Loucy (cell line): ENCODE results near the gene KLF2.

ENCODE experiments used
- H2AFZ ChIP-seq: fragments of 200-600 bp; sonication (generic); 2 replicates; pipeline ENCODE4 v1.6.0; 2016; ENCODE audit warnings: antibody characterized with exemption, mild to moderate bottlenecking, low read length, moderate library complexity
- H3F3A ChIP-seq: fragments of 200-600 bp; 2 replicates; pipeline ENCODE4 v1.6.0; 2016; ENCODE audit warnings: antibody characterized with exemption, low read depth, mild to moderate bottlenecking
- H3K27me3 ChIP-seq: fragments of 200-600 bp; sonication (generic); 2 replicates; pipeline ENCODE4 v1.6.1; 2014; ENCODE audit warnings: low read length, mild to moderate bottlenecking; ENCODE audit not compliant: insufficient read depth, poor library complexity, severe bottlenecking
- H3K36me3 ChIP-seq: fragments of 200-600 bp; sonication (generic); 2 replicates; pipeline ENCODE4 v1.6.1; 2016; ENCODE audit warnings: low read length; ENCODE audit not compliant: insufficient read depth
- H3K4me1 ChIP-seq: fragments of 200-600 bp; sonication (generic); 2 replicates; pipeline ENCODE4 v1.5.1; 2014; ENCODE audit warnings: low read length, mild to moderate bottlenecking; ENCODE audit not compliant: insufficient read depth, poor library complexity, severe bottlenecking
- H3K4me2 ChIP-seq: fragments of 200-600 bp; sonication (generic); 2 replicates; pipeline ENCODE4 v1.6.0; 2014; ENCODE audit warnings: antibody characterized with exemption, low read length, low read depth, mild to moderate bottlenecking; ENCODE audit not compliant: poor library complexity, severe bottlenecking
- H3K4me3 ChIP-seq: fragments of 200-600 bp; sonication (generic); 2 replicates; pipeline ENCODE4 v1.5.1; 2014; ENCODE audit warnings: low read length, mild to moderate bottlenecking, mixed read lengths; ENCODE audit not compliant: poor library complexity, severe bottlenecking
- H3K79me2 ChIP-seq: fragments of 200-600 bp; sonication (generic); 2 replicates; pipeline ENCODE4 v1.6.1; 2014; ENCODE audit warnings: low read length; ENCODE audit not compliant: insufficient read depth
- H3K9ac ChIP-seq: fragments of 200-600 bp; sonication (generic); 2 replicates; pipeline ENCODE4 v1.6.0; 2014; ENCODE audit warnings: mild to moderate bottlenecking, low read depth, low read length, moderate library complexity; ENCODE audit not compliant: poor library complexity, severe bottlenecking
- H3K9me2 ChIP-seq: fragments of 200-600 bp; sonication (generic); replicated peaks from 2 replicates; pipeline ENCODE4 v1.6.1; 2016; ENCODE audit warnings: low read depth, low read length, mixed read lengths
- H3K9me3 ChIP-seq: fragments of 200-600 bp; sonication (generic); 2 replicates; pipeline ENCODE4 v1.6.1; 2014; ENCODE audit warnings: mild to moderate bottlenecking, antibody characterized with exemption, low read length, low read depth; ENCODE audit not compliant: insufficient read depth
- H4K20me1 ChIP-seq: fragments of 200-600 bp; sonication (generic); 2 replicates; pipeline ENCODE4 v1.6.0; 2014; ENCODE audit warnings: antibody characterized with exemption, low read length, mild to moderate bottlenecking; ENCODE audit not compliant: insufficient read depth, poor library complexity, severe bottlenecking
- EZH2phosphoT487 ChIP-seq: fragments of 200-600 bp; IDR thresholded peaks from 2 replicates; pipeline ENCODE4 v1.6.1; 2018; ENCODE audit warnings: antibody characterized with exemption, mild to moderate bottlenecking, moderate library complexity, borderline replicate concordance
- TF ChIP-seq, protein P1 (sequence below): fragments of 200-600 bp; sonication (generic); conservative IDR thresholded peaks from 2 replicates; pipeline ENCODE4 v1.5.1; 2014; ENCODE audit warnings: mild to moderate bottlenecking, antibody characterized with exemption, low read length

KLF2 gene

DNA sequence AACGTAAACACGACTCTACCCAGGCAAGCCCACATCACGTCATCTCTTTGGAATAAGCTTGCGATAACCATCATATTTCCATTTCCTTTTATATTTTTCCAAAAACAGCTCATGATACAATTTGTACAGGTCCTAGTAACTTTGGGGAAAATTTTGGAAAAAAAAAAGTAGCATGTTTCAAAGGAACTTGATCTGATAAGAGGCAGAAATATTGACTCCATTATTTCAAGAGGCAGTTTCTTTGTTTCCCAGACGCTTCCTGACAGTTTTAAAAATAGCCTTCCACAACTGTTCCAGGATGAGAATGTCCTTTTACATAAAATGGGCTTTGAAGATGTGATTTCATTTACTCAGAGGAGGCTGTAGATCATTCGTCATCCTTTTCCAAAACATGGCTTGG is 23.1 kb downstream of the KLF2 start:
- Histone ChIP-seq H2AFZ (no peak overlapping the region), H3K9me3 (no peaks in the 10 kb centered on the region), H3K9me2 (no peaks in the 10 kb centered on the region), H3K4me2 (no peak overlapping the region), H3K9ac (no peak overlapping the region), H3K4me3 (no peak overlapping the region), H3K27me3 (no peaks in the 10 kb centered on the region), H3K4me1 (no peaks in the 10 kb centered on the region), H3K36me3 (no peaks in the 10 kb centered on the region), H3F3A (no peaks in the 10 kb centered on the region), H3K79me2 (no peaks in the 10 kb centered on the region), H4K20me1 (no peaks in the 10 kb centered on the region)
- TF ChIP-seq, protein P1, sequence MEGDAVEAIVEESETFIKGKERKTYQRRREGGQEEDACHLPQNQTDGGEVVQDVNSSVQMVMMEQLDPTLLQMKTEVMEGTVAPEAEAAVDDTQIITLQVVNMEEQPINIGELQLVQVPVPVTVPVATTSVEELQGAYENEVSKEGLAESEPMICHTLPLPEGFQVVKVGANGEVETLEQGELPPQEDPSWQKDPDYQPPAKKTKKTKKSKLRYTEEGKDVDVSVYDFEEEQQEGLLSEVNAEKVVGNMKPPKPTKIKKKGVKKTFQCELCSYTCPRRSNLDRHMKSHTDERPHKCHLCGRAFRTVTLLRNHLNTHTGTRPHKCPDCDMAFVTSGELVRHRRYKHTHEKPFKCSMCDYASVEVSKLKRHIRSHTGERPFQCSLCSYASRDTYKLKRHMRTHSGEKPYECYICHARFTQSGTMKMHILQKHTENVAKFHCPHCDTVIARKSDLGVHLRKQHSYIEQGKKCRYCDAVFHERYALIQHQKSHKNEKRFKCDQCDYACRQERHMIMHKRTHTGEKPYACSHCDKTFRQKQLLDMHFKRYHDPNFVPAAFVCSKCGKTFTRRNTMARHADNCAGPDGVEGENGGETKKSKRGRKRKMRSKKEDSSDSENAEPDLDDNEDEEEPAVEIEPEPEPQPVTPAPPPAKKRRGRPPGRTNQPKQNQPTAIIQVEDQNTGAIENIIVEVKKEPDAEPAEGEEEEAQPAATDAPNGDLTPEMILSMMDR: no peak
- TF ChIP-seq EZH2phosphoT487: no peak

DNA sequence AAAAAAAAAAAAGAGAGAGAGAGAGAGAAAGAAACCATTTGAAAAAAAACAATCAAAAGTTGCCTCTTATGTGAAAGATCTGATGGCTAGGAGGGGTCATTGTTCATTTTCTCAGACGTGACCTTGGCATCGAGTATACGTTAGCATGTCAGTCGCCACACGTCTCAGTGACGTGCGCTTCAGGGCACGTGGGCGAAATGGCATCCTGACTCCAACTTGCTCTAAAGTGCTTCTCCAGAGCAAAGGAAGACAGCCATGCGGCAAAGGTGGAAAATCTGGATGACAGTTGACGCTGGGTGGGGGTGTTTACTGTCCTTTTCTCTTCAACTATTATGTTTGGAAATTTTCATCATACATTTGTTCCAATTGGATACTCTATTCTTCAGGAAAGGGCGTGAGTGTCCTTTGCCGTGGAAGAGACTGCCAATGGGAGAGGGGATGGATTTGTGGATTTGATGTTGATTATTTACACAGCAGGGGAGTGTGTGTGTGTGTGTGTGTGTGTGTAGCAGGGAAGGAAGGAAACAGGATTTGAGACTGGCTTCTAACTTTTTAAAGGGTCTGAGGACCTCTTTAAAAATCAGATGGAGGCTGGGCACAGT is 25.0 kb downstream of the KLF2 start:
- no peaks in the 10 kb centered on the region for H3F3A ChIP-seq
- no peaks in the 10 kb centered on the region for H3K9me3 ChIP-seq
- H2AFZ ChIP-seq: no peak overlapping the region
- H4K20me1 ChIP-seq: no peaks in the 10 kb centered on the region
- H3K79me2 ChIP-seq: no peaks in the 10 kb centered on the region
- no peak for TF ChIP-seq EZH2phosphoT487
- TF ChIP-seq, protein P1: no peak
- no peaks in the 10 kb centered on the region for H3K27me3 ChIP-seq
- no peak overlapping the region for H3K4me2 ChIP-seq
- H3K4me3 ChIP-seq: no peak overlapping the region
- H3K9me2 ChIP-seq: no peaks in the 10 kb centered on the region
- no peak overlapping the region for H3K9ac ChIP-seq
- H3K4me1 ChIP-seq: no peaks in the 10 kb centered on the region
- H3K36me3 ChIP-seq: no peaks in the 10 kb centered on the region

DNA sequence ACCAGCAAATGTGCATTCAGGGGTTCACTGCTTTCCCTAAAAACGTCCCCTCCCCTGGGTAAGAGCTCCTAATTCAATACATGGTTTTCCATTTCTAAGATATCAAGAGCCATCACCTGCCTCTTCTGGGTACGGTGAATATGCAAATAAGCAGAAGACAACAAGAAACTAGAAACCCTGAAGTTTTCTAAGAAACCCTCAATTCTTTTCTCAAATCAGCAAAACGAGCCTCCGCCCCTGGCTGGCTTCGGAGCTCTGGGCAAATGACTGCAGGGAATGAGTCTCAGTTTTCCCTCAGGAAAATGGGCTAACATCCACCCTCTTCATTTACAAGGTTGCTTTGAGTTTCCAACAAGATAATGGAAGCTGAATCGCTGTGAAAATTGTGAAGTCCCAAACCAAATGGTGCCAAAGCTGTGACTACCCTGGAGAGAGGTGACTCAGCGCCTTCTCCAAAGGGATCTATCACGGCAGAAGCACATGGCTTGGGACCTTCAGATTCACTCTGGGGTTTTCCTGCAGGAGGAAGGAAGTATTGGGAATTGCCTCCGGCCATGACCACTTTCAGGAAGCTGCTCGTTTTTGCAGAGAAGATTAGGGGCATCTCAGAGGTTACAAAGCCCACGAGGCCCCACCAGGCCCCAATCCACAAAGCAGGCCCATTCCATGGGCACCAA is 26.6 kb downstream of the KLF2 start:
- H3K36me3 ChIP-seq: no peaks in the 10 kb centered on the region
- no peak for TF ChIP-seq EZH2phosphoT487
- TF ChIP-seq, protein P1: no peak
- H3K4me1 ChIP-seq: no peaks in the 10 kb centered on the region
- no peak overlapping the region for H3K4me2 ChIP-seq
- no peaks in the 10 kb centered on the region for H3K79me2 ChIP-seq
- H2AFZ ChIP-seq: no peak overlapping the region
- no peaks in the 10 kb centered on the region for H3K9me3 ChIP-seq
- H3F3A ChIP-seq: no peaks in the 10 kb centered on the region
- no peak overlapping the region for H3K9ac ChIP-seq
- H3K9me2 ChIP-seq: no peaks in the 10 kb centered on the region
- no peaks in the 10 kb centered on the region for H4K20me1 ChIP-seq
- no peak overlapping the region for H3K4me3 ChIP-seq
- H3K27me3 ChIP-seq: no peaks in the 10 kb centered on the region
